WTC11 (cell line): ENCODE results near the gene SEC24C. TPM values are rescaled to one million over a fixed set of nuclear protein-coding genes. Genes with fewer than 3 reads are reported as not detected.

Source experiments
- ATAC-seq: fragments of 200-7000 bp; cut with Tn5 transposase; 2 replicates; pipeline ENCODE4 v1.10.0; 2021; ENCODE audit warnings: mild to moderate bottlenecking, moderate library complexity
- CTCF ChIA-PET: fragments of 300-600 bp; sonication (Branson Sonifier 250); formaldehyde crosslinking; loops from one replicate; lab custom pipeline; 2021; ENCODE audit warnings: antibody characterized with exemption; lab: Charles Lee
- POLR2A ChIA-PET: fragments of 350-600 bp; sonication (Branson Sonifier 250); formaldehyde crosslinking; loops from one replicate; lab custom pipeline; 2021; ENCODE audit warnings: antibody characterized with exemption; lab: Charles Lee
- DNase-seq: peaks from one replicate; pipeline ENCODE4 v3.0.0; 2021; ENCODE audit warnings: low spot score
- H3K27ac Mint-ChIP-seq: 2 replicates; pipeline ENCODE4 v1.8.0; 2021; ENCODE audit warnings: mixed read lengths
- H3K27me3 Mint-ChIP-seq: 2 replicates; pipeline ENCODE4 v1.8.0; 2021; ENCODE audit warnings: low read depth, mild to moderate bottlenecking, moderate library complexity, mixed read lengths
- H3K36me3 Mint-ChIP-seq: 2 replicates; pipeline ENCODE4 v1.8.0; 2021; ENCODE audit warnings: mixed read lengths
- H3K4me1 Mint-ChIP-seq: 2 replicates; pipeline ENCODE4 v1.8.0; 2022; ENCODE audit warnings: mixed read lengths
- H3K4me3 Mint-ChIP-seq: 2 replicates; pipeline ENCODE4 v1.8.0; 2021; ENCODE audit warnings: mild to moderate bottlenecking, moderate library complexity, mixed read lengths
- H3K9me3 Mint-ChIP-seq: 2 replicates; pipeline ENCODE4 v1.8.0; 2021; ENCODE audit warnings: mixed read lengths
- CREB1 ChIP-seq: sonication (generic); formaldehyde crosslinking; IDR thresholded peaks from 2 replicates; pipeline ENCODE4 v1.8.0; 2023; ENCODE audit warnings: mild to moderate bottlenecking, missing genetic modification reagents
- ETV6 ChIP-seq: sonication (generic); formaldehyde crosslinking; IDR thresholded peaks from 2 replicates; pipeline ENCODE4 v1.8.1; 2022; ENCODE audit warnings: mild to moderate bottlenecking, missing genetic modification reagents
- FOXP1 ChIP-seq: sonication (generic); formaldehyde crosslinking; IDR thresholded peaks from 2 replicates; pipeline ENCODE4 v1.8.0; 2022; ENCODE audit warnings: missing genetic modification reagents, mild to moderate bottlenecking, moderate library complexity, borderline replicate concordance
- NFATC4 ChIP-seq: fragments of 250-450 bp; sonication (Bioruptor Pico); IDR thresholded peaks from 2 replicates; pipeline ENCODE4 v1.9.0; 2021; ENCODE audit warnings: mild to moderate bottlenecking
- NR3C1 ChIP-seq: sonication (generic); formaldehyde crosslinking; conservative IDR thresholded peaks from 2 replicates; pipeline ENCODE4 v1.8.1; 2023; ENCODE audit warnings: low read depth, mild to moderate bottlenecking, missing genetic modification reagents
- total RNA-seq: library from RNA; stranded (reverse); gene quantifications from 3 replicates; pipeline ENCODE4 v1.2.3, GENCODE V29; 2021
- TF ChIP-seq, protein P1 (sequence below): sonication (generic); formaldehyde crosslinking; IDR thresholded peaks from 2 replicates; pipeline ENCODE4 v1.8.0; 2023; ENCODE audit warnings: mild to moderate bottlenecking, missing genetic modification reagents
- TF ChIP-seq, protein P2 (sequence below): sonication (generic); formaldehyde crosslinking; IDR thresholded peaks from 2 replicates; pipeline ENCODE4 v1.8.0; 2022; ENCODE audit warnings: mild to moderate bottlenecking, missing genetic modification reagents
- TF ChIP-seq, protein P3 (sequence below): sonication (generic); formaldehyde crosslinking; IDR thresholded peaks from 2 replicates; pipeline ENCODE4 v1.8.1; 2022; ENCODE audit warnings: mild to moderate bottlenecking, moderate library complexity, missing genetic modification reagents
- TF ChIP-seq, protein P4 (sequence below): sonication (generic); formaldehyde crosslinking; IDR thresholded peaks from 2 replicates; pipeline ENCODE4 v1.8.1; 2023; ENCODE audit warnings: mild to moderate bottlenecking, moderate library complexity, missing genetic modification reagents
- TF ChIP-seq, protein P5 (sequence below): fragments of 250-450 bp; sonication (Bioruptor Pico); IDR thresholded peaks from 2 replicates; pipeline ENCODE4 v1.8.0; 2021; ENCODE audit warnings: mild to moderate bottlenecking

SEC24C gene
- total RNA-seq, 1 experiment from 2014 or later, result 74.2 TPM

DNA sequence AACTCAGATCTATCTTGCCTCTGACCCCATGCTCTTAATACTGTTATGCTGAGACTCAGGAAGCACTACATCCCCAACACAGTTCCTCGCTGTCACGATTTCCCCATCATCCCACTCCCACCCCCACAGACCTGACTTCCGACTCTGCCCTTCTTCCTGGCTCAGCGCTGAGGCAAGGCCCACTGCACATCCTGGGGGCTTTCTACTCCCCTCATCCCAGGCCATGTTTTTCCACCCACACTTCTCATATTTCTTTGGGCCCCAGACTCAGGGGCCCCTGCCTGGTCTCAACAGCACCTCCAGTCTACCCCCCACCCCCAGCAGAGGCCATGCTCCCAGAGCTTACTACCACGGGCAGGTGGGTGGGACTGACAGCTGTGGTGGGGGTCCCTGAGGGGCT, 74.9 kb downstream of the SEC24C start (continued):
- TF ChIP-seq, protein P1, sequence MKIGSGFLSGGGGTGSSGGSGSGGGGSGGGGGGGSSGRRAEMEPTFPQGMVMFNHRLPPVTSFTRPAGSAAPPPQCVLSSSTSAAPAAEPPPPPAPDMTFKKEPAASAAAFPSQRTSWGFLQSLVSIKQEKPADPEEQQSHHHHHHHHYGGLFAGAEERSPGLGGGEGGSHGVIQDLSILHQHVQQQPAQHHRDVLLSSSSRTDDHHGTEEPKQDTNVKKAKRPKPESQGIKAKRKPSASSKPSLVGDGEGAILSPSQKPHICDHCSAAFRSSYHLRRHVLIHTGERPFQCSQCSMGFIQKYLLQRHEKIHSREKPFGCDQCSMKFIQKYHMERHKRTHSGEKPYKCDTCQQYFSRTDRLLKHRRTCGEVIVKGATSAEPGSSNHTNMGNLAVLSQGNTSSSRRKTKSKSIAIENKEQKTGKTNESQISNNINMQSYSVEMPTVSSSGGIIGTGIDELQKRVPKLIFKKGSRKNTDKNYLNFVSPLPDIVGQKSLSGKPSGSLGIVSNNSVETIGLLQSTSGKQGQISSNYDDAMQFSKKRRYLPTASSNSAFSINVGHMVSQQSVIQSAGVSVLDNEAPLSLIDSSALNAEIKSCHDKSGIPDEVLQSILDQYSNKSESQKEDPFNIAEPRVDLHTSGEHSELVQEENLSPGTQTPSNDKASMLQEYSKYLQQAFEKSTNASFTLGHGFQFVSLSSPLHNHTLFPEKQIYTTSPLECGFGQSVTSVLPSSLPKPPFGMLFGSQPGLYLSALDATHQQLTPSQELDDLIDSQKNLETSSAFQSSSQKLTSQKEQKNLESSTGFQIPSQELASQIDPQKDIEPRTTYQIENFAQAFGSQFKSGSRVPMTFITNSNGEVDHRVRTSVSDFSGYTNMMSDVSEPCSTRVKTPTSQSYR (CRISPR knock-in tag), result no peak
- TF ChIP-seq, protein P2, sequence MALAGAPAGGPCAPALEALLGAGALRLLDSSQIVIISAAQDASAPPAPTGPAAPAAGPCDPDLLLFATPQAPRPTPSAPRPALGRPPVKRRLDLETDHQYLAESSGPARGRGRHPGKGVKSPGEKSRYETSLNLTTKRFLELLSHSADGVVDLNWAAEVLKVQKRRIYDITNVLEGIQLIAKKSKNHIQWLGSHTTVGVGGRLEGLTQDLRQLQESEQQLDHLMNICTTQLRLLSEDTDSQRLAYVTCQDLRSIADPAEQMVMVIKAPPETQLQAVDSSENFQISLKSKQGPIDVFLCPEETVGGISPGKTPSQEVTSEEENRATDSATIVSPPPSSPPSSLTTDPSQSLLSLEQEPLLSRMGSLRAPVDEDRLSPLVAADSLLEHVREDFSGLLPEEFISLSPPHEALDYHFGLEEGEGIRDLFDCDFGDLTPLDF (CRISPR knock-in tag), result no peak
- no peak for TF ChIP-seq CREB1 (CRISPR knock-in tag)

DNA sequence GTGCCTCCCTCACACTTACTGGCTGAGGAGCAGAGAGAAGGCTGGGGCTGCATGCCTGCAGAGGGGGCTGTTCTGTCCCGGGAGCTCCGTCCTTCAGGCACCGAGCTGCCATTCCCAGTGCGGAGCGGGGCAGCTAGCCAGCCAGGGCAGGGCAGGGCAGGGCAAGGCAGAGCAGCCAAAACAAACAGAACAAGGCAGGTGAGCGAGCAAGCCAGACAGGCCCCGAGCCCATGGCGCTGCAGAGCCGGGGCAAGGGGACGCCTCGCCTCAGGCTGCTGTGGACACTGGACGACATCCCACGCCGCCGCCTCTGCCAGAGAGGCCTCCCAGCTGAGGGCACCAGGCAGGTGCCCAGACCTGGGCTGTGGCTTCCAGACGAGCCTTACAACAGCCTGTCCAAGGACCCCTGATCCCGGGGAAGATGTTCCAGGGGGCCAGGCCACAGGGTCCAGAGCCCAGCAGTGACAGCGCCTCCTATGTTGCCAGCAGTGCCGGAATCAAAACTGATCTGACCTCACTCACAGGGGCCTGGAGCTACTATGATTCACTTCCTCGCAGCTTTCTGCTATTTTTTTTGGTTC, 75.4 kb downstream of the SEC24C start:
- Mint-ChIP-seq H3K9me3 (no peaks in the 10 kb centered on the region), H3K27ac (no peak overlapping the region), H3K4me1 (no peaks in the 10 kb centered on the region), H3K36me3 (peaks cover 20% of the 10 kb centered on the region), H3K27me3 (no peaks in the 10 kb centered on the region), H3K4me3 (no peak overlapping the region)
- DNase-seq (peak; percentile 46), ATAC-seq (peak; percentile 73)
- TF ChIP-seq CREB1 (CRISPR knock-in tag) (no peak), NR3C1 (CRISPR knock-in tag) (no peak), ETV6 (CRISPR knock-in tag) (no peak), FOXP1 (CRISPR knock-in tag) (no peak), NFATC4 (CRISPR knock-in tag) (no peak)
- TF ChIP-seq, protein P3, sequence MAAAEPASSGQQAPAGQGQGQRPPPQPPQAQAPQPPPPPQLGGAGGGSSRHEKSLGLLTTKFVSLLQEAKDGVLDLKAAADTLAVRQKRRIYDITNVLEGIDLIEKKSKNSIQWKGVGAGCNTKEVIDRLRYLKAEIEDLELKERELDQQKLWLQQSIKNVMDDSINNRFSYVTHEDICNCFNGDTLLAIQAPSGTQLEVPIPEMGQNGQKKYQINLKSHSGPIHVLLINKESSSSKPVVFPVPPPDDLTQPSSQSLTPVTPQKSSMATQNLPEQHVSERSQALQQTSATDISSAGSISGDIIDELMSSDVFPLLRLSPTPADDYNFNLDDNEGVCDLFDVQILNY (CRISPR knock-in tag), result no peak
- TF ChIP-seq, protein P1 (CRISPR knock-in tag), result no peak
- TF ChIP-seq, protein P4, sequence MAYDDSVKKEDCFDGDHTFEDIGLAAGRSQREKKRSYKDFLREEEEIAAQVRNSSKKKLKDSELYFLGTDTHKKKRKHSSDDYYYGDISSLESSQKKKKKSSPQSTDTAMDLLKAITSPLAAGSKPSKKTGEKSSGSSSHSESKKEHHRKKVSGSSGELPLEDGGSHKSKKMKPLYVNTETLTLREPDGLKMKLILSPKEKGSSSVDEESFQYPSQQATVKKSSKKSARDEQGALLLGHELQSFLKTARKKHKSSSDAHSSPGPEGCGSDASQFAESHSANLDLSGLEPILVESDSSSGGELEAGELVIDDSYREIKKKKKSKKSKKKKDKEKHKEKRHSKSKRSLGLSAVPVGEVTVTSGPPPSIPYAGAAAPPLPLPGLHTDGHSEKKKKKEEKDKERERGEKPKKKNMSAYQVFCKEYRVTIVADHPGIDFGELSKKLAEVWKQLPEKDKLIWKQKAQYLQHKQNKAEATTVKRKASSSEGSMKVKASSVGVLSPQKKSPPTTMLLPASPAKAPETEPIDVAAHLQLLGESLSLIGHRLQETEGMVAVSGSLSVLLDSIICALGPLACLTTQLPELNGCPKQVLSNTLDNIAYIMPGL (CRISPR knock-in tag), result no peak
- TF ChIP-seq, protein P5, sequence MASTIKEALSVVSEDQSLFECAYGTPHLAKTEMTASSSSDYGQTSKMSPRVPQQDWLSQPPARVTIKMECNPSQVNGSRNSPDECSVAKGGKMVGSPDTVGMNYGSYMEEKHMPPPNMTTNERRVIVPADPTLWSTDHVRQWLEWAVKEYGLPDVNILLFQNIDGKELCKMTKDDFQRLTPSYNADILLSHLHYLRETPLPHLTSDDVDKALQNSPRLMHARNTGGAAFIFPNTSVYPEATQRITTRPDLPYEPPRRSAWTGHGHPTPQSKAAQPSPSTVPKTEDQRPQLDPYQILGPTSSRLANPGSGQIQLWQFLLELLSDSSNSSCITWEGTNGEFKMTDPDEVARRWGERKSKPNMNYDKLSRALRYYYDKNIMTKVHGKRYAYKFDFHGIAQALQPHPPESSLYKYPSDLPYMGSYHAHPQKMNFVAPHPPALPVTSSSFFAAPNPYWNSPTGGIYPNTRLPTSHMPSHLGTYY, result no peak
- ChIA-PET POLR2A (interaction anchor here (0.6 to 1.0 kb wide), 2 partner anchors 10 to 14 kb away, joined by 3 read pairs; no protein-coding TSS in a partner anchor), CTCF (interaction anchor here (0.6 to 3.2 kb wide), 15 partner anchors 10 to 284 kb away, joined by 3 to 22 read pairs (median 4); partner anchors contain the start of genes CAMK2G and ZSWIM8)

Other genes with a start within 250 kb of the SEC24C start
- gene PPP3CB, start 248.3 kb upstream of the SEC24C start, total RNA-seq, result 30.0 to 34.4 TPM (median 32.9 TPM) in 3 replicates
- gene USP54, start 153.0 kb upstream of the SEC24C start, total RNA-seq, result 39.8 to 43.8 TPM (median 43.3 TPM) in 3 replicates
- 3.0 to 5.4 TPM (median 4.4 TPM) in 3 replicates for gene MYOZ1, start 102.9 kb upstream of the SEC24C start, total RNA-seq
- 0.11 to 0.22 TPM (median 0.18 TPM) in 3 replicates for gene SYNPO2L, start 88.3 kb upstream of the SEC24C start, total RNA-seq
- gene AGAP5, start 46.3 kb upstream of the SEC24C start, total RNA-seq, result 7.5 to 10.4 TPM (median 9.3 TPM) in 3 replicates
- gene CHCHD1, start 37.7 kb downstream of the SEC24C start, total RNA-seq, result 45.9 to 47.9 TPM (median 45.9 TPM) in 3 replicates
- gene ZSWIM8, start 41.2 kb downstream of the SEC24C start, total RNA-seq, result 50.5 to 59.1 TPM (median 53.2 TPM) in 3 replicates
- gene NDST2, start 67.2 kb downstream of the SEC24C start, total RNA-seq, result 26.3 to 32.3 TPM (median 31.1 TPM) in 3 replicates
- gene CAMK2G, start 130.2 kb downstream of the SEC24C start, total RNA-seq, result 34.9 to 39.9 TPM (median 34.9 TPM) in 3 replicates
- gene PLAU, start 166.8 kb downstream of the SEC24C start, total RNA-seq, result 15.0 to 18.0 TPM (median 16.2 TPM) in 3 replicates